ENCODE data around the gene OTOP3. TPM values are rescaled to one million over a fixed set of nuclear protein-coding genes. Genes with fewer than 3 reads are reported as not detected.
A peak's percentile ranks its signal among the peaks of the same experiment; 100 is the strongest.
"Not testable (repeated sequence)": the region's sequence is repeated elsewhere in the genome, so short reads cannot be mapped to it uniquely, and the experiment has no call there.

OTOP3 gene, protein sequence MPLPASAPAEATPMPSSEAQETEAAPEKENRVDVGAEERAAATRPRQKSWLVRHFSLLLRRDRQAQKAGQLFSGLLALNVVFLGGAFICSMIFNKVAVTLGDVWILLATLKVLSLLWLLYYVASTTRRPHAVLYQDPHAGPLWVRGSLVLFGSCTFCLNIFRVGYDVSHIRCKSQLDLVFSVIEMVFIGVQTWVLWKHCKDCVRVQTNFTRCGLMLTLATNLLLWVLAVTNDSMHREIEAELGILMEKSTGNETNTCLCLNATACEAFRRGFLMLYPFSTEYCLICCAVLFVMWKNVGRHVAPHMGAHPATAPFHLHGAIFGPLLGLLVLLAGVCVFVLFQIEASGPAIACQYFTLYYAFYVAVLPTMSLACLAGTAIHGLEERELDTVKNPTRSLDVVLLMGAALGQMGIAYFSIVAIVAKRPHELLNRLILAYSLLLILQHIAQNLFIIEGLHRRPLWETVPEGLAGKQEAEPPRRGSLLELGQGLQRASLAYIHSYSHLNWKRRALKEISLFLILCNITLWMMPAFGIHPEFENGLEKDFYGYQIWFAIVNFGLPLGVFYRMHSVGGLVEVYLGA
- total RNA-seq: not detected
- long read RNA-seq: 0 reads

DNA sequence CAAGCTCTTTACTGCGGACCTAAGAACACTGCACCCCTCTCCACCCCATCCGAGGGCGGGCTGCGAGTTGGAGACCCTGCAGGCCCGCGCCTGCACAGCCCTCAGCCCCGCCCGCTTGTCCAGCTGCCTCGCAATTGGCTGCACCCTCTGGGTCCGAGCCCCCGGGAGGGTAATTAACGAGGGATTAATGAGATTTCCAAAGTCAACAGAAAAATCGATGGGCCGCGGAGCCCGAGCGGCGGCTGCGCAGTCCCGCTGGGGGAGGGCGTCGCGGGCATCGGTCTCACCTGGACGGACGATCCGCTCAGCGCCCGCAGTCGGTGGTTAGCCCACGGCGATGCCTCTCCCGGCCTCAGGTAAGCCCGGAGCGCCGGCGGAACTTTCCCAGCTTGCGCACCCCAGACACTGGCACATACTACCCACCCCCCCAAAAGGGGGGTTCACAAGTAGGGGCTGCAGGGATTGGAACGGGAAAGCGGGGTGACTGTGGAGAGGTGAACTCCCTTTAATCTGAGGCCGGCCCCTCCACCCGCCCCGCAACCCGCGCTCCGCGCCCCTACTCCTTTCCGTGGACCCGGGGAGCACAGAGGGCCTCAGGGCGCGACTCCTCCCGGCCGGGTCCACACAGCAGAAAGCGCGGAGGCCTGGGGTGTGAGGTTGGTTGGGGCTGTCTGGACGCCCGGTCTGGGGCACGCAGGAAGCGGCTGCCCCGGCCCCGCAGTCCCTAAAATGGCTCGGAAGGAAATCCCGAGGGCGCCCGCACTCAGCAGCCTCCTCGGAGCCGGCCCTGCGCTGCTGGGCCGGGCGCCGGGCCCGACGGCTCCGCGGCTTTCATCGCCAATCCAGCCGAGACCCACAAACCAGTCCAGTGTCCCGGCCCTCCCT is at the start of gene OTOP3:
TSS of gene OTOP3 (plus strand) at position 314 of the 885 bp plus-strand sequence. CDS start at position 338, 24 bp downstream.
- no peak for ATAC-seq
- no peak for DNase-seq (ENCODE audit: missing footprints)
- intact Hi-C loops (cut with DNase I): no loop called here

GRCh38 chr17:74888469-74888868 is 47.2 kb upstream of the OTOP3 start:
- intact Hi-C loops (cut with DNase I): no loop called here
- DNase-seq (ENCODE audit: missing footprints) (no peak), ATAC-seq (no peak)

GRCh38 chr17:74890554-74890953 is 45.1 kb upstream of the OTOP3 start:
- intact Hi-C loops (cut with DNase I): no loop called here
- ATAC-seq (no peak), DNase-seq (ENCODE audit: missing footprints) (no peak)

DNA sequence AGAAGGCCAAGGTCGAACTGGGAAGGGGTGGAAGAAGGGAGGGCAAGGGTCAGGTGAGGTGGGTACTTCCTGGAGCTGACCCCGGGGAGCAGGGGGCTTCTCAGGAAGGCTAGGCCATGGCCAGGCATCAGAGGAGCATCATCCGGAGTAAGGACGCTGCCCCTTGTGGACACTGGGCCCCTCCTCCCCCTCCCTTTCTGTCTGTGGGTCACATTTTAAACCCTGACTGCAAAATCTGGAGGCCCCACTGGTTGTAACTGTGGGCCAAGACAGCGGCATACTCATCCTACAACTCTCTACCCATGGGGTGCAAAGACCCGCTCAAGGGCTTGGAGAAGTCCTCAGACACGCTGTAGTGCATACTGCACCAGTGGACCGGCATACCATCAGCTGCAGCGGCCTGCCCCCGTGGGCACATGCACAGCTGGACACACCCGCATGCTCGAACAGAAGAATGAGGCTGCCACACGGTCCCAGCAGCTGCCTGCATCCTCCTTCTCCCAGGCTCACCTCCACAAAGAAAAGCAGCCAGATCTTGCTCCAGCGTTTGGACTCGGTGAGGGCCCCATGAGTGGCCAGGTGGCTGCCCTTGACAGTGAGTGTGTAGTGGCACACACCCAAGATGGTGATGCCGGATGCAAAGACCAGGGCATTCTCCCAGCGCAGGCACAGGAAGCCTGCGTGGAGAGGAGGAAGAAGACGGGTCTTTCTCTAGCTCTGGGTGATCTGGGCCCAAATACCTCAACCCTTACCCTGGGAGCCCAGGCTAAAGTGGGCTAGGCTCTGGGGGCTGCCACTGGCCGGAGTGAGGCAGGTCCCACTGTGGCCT is 43.5 kb upstream of the OTOP3 start:
- no peak for DNase-seq (ENCODE audit: missing footprints)
- intact Hi-C loops (cut with DNase I): no loop called here
- ATAC-seq: no peak

DNA sequence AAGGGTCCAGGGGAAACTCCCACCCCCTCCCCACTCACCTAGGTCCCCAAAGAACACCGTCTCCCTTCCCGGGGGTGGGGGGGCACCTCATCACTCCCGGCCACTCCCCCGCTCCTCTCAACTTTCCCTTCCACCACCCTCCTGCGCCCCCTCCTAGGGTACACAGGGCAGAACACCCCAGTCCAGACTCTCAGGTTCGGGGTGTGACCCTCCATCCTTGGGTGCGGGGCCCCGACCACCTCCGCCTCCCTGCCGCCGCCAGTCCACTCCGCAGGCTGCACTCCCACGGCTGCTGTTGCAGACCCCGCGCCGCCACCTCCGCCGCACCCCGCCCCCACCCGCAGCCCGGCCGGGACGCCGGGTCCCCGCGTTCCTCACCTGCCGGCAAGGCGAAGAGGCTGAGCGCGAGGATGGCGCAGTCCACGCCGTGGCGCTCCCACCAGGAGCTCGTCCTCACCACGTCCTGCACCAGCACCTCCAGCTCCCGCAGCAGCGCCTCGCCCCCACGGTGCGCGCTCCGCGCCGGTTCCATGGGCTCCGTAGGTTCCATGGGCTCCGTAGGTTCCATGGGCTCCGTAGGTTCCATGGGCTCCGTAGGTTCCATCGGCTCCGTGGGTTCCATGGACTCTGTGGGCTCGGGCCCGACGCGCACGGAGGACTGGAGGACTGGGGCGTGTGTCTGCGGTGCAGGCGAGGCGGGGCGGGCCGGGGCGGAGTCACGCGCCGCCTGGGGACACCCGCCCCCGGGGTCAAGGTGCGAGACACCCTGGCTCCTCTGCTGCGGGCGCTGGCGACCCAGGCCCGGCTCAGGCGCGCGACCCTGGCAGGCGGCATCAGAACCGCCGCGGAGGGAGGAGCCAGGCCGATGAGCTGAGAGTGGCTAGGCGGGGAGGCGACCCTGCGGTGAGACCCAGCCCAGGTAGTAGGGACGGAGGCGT is 42.5 kb upstream of the OTOP3 start, which contains the start of gene FADS6:
TSS of gene FADS6 (minus strand) at position 660 of the 938 bp plus-strand sequence. CDS start at position 622, 38 bp downstream.
- ATAC-seq: peak; percentile 30
- DNase-seq (ENCODE audit: missing footprints): no peak

DNA sequence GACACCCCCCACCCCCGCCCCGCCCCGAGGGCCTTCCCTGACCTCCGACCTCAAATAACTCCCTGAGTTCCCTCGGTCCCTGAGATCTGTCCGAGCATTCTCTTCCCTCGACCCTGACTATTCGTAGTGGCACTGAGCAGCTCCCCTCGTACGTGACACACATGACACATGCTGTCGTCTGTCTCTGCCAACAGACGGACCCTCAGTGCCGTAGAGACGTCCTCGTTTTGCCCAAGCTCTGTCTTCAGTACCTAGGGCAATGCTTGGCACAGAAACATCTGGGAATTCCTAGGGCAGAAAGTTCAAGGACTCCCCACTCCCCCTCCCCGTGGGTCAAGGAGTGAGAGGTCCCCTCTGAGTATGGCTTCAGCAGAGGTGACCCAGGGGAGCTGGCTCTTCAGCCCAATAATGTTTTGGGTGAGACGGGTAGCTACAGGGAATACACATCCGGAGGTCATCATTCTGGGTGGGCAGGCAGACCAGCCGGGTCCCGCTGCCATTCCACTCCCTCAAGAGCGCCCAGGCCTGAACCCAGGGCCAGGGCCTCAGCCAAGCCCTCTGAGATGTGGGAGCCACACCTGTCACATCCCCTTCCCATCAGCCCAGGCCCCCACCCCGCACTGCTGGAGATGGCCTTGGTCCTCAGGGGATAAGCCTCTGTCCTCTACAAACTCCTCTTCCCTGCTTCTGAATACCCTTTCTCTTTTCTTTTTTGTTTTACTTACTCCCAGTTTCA is 41.6 kb upstream of the OTOP3 start:
- intact Hi-C loops (cut with DNase I): no loop called here
- ATAC-seq (no peak), DNase-seq (ENCODE audit: missing footprints) (no peak)

More for the DNA sequence above, 42.5 kb upstream of the OTOP3 start, which contains the start of gene FADS6:
- intact Hi-C loops (cut with DNase I): no loop called here

DNA sequence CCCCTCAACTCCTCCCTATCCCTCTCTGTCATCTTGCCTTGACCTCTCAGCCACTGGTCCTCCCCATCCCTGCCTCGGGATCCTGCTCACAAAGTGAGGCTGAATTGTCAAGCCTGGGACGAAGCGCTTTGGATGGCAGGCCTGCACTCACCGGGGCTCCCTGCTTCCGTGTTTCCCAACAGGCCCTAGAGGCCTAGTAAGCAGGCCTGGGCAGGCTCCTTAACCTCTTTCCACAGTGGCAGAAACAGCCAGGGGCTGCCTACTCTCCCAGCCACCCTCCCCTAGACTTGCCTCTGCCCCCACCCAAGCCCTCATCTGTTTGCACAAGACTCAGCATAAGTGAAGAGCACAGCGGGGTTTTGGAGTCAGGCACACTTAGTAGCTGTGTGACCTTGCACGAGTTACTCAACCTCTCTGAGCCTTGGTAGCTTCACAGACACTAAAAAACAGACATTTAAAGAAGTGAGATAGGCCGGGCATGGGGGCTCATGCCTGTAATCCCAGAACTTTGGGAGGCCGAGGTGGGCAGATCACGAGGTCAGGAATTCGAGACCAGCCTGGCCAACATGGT is 37.2 kb upstream of the OTOP3 start:
- intact Hi-C loops (cut with DNase I): no loop called here
- ATAC-seq (no peak), DNase-seq (ENCODE audit: missing footprints) (no peak)

DNA sequence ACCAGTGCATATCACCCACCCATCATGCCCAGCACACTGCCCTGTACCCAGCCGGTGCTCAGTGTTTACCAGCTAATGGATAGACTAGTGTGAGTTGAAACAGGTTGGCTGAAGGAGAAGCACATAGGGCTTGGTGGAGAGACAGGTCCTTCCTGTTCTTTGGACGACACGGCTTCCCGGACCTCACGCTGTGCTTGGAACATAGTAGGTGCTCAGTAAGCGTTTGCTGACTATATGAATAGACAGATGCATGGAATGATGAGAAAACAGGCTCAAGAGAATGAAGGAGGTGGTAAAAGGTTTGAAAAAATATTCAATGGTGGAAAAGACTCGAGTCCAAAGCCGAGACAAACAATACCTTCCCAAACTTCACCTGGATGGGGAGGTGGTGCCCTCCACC is 35.5 kb upstream of the OTOP3 start:
- no peak for DNase-seq (ENCODE audit: missing footprints)
- intact Hi-C loops (cut with DNase I): no loop called here
- ATAC-seq: no peak

GRCh38 chr17:74901353-74902135 is 34.2 kb upstream of the OTOP3 start:
- intact Hi-C loops (cut with DNase I): no loop called here
- no peak for ATAC-seq
- no peak for DNase-seq (ENCODE audit: missing footprints)

- intact Hi-C loops (cut with DNase I): no loop called here
- ATAC-seq: no peak
- DNase-seq (ENCODE audit: missing footprints): no peak
Measured at GRCh38 chr17:74903034-74903433, 32.7 kb upstream of the OTOP3 start.

GRCh38 chr17:74903671-74904070 is 32.0 kb upstream of the OTOP3 start:
- no peak for ATAC-seq
- DNase-seq (ENCODE audit: missing footprints): no peak
- intact Hi-C loops (cut with DNase I): no loop called here

DNA sequence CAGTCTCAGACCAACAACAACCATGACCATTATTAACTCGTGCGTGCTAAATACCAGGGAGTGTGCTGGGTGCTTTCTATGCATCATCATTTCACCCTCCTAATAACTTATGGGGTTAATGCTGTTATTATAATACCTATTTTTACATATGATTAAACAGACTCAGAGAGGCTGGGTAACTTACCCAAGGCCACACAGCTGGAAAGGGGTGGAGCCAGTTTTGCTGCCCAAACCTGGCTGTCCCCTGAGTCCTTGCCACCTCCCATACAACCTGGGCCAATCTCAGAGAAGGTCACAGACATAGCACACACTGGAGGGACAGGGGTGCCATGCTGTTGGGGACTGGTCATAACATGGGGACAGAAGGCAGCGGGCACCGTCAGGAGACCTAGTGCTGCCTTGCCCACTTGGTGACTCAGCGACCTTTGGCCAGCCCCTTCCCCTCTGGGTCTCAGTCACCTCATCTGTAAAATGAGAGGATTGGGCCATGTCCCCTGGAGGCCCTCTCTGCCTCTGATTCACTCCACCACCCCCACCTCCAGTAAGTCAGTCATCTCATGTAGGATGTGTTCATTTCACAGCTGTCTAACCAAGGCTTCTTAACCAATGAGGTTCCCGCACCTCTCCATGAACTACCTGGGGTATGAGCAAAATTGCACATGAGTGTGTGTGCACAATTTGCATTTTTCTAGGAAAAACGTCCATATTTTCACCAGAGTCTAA is 30.9 kb upstream of the OTOP3 start:
- intact Hi-C loops (cut with DNase I): no loop called here
- DNase-seq (ENCODE audit: missing footprints): no peak
- no peak for ATAC-seq

GRCh38 chr17:74906214-74906793 is 29.4 kb upstream of the OTOP3 start:
- DNase-seq (ENCODE audit: missing footprints); ATAC-seq; intact Hi-C loops (cut with DNase I): not testable (repeated sequence)

- DNase-seq (ENCODE audit: missing footprints) (no peak), ATAC-seq (no peak)
- intact Hi-C loops (cut with DNase I): no loop called here
Measured at GRCh38 chr17:74907012-74907411, 28.7 kb upstream of the OTOP3 start.

DNA sequence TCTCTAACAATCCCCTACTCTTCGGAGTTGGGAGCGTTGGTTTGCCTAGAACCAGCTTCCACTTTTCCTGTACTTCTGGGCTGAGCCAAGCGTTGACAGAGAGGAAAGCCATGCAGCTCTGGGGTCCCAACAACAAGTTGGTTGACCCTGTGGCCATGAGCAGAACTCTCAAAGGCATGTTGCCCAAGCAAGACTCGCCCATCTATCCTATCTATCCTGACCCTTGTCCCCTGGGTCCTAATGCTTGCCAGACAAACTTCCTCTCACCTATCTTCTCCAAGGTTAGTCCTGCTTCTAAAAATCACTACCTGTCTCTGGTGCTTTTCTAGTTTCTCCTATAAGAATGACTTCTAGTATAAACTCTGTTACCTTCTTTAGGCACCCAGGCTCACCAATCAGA is 26.6 kb upstream of the OTOP3 start:
- intact Hi-C loops (cut with DNase I); ATAC-seq; DNase-seq (ENCODE audit: missing footprints): not testable (repeated sequence)
